ENCODE results near the gene CNR1.

The CNR1 gene

GRCh38 chr6:88164061-88164460, 2.1 kb downstream of the CNR1 start:
- Mint-ChIP-seq H3K27ac (no peak overlapping the region), H3K4me3 (no peak overlapping the region), H3K9me3 (no peaks in the 10 kb centered on the region), H3K4me1 (peaks cover 17% of the 10 kb centered on the region), H3K36me3 (no peaks in the 10 kb centered on the region)
- ATAC-seq = no peak
- DNase-seq (ENCODE audit: low spot score in 2 of 2) = no peak

GRCh38 chr6:88163616-88164015, 2.5 kb downstream of the CNR1 start:
- Mint-ChIP-seq H3K27ac (no peak overlapping the region), H3K36me3 (no peaks in the 10 kb centered on the region), H3K9me3 (no peaks in the 10 kb centered on the region), H3K4me3 (no peak overlapping the region), H3K4me1 (peaks cover 17% of the 10 kb centered on the region)
- ATAC-seq (no peak), DNase-seq (ENCODE audit: low spot score in 2 of 2) (no peak)

GRCh38 chr6:88161940-88162339, 4.2 kb downstream of the CNR1 start:
- Mint-ChIP-seq H3K4me3 (no peak overlapping the region), H3K9me3 (no peaks in the 10 kb centered on the region), H3K4me1 (peaks cover 11% of the 10 kb centered on the region), H3K36me3 (no peaks in the 10 kb centered on the region), H3K27ac (no peak overlapping the region)
- ATAC-seq = no peak
- no peak for DNase-seq (ENCODE audit: low spot score in 2 of 2)

- Mint-ChIP-seq H3K27ac (no peak overlapping the region), H3K36me3 (no peaks in the 10 kb centered on the region), H3K9me3 (no peaks in the 10 kb centered on the region), H3K4me1 (no peaks in the 10 kb centered on the region), H3K4me3 (no peak overlapping the region)
- ATAC-seq (no peak), DNase-seq (ENCODE audit: low spot score in 2 of 2) (no peak)
Observed at GRCh38 chr6:88157106-88157505, 9.0 kb downstream of the CNR1 start.

- no peaks in the 10 kb centered on the region for H3K4me1 Mint-ChIP-seq
- no peaks in the 10 kb centered on the region for H3K36me3 Mint-ChIP-seq
- ATAC-seq (peak; percentile 29), DNase-seq (ENCODE audit: low spot score in 2 of 2) (no peak)
- H3K9me3 Mint-ChIP-seq = no peaks in the 10 kb centered on the region
- H3K4me3 Mint-ChIP-seq = no peak overlapping the region
- H3K27ac Mint-ChIP-seq = no peak overlapping the region
Observed at GRCh38 chr6:88145298-88145963, 20.7 kb downstream of the CNR1 start.

GRCh38 chr6:88144637-88145297, 21.4 kb downstream of the CNR1 start:
- Mint-ChIP-seq H3K9me3 (no peaks in the 10 kb centered on the region), H3K4me3 (no peak overlapping the region), H3K27ac (no peak overlapping the region), H3K4me1 (no peaks in the 10 kb centered on the region), H3K36me3 (no peaks in the 10 kb centered on the region)
- ATAC-seq = no peak
- no peak for DNase-seq (ENCODE audit: low spot score in 2 of 2)

GRCh38 chr6:88143421-88144157, 22.6 kb downstream of the CNR1 start:
- no peak overlapping the region for H3K27ac Mint-ChIP-seq
- ATAC-seq (no peak), DNase-seq (ENCODE audit: low spot score in 2 of 2) (no peak)
- H3K4me3 Mint-ChIP-seq = no peak overlapping the region
- H3K9me3 Mint-ChIP-seq = no peaks in the 10 kb centered on the region
- H3K36me3 Mint-ChIP-seq = no peaks in the 10 kb centered on the region
- H3K4me1 Mint-ChIP-seq = no peaks in the 10 kb centered on the region

- H3K4me3 Mint-ChIP-seq = no peak overlapping the region
- no peak overlapping the region for H3K27ac Mint-ChIP-seq
- no peak for DNase-seq (ENCODE audit: low spot score in 2 of 2)
- no peak for ATAC-seq
- no peaks in the 10 kb centered on the region for H3K36me3 Mint-ChIP-seq
- H3K9me3 Mint-ChIP-seq = no peaks in the 10 kb centered on the region
- no peaks in the 10 kb centered on the region for H3K4me1 Mint-ChIP-seq
Observed at GRCh38 chr6:88142297-88142668, 23.9 kb downstream of the CNR1 start.

GRCh38 chr6:88141561-88142296, 24.4 kb downstream of the CNR1 start:
- Mint-ChIP-seq H3K4me1 (no peaks in the 10 kb centered on the region), H3K27ac (no peak overlapping the region)
- peak; percentile 48 for ATAC-seq

GRCh38 chr6:88137915-88138314, 28.2 kb downstream of the CNR1 start:
- Mint-ChIP-seq H3K4me3 (no peak overlapping the region), H3K27ac (no peak overlapping the region), H3K36me3 (no peaks in the 10 kb centered on the region), H3K4me1 (no peaks in the 10 kb centered on the region), H3K9me3 (no peaks in the 10 kb centered on the region)
- DNase-seq (ENCODE audit: low spot score in 2 of 2) (no peak), ATAC-seq (no peak)

More at GRCh38 chr6:88141561-88142296, 24.4 kb downstream of the CNR1 start:
- no peak overlapping the region for H3K4me3 Mint-ChIP-seq
- no peak for DNase-seq (ENCODE audit: low spot score in 2 of 2)
- H3K36me3 Mint-ChIP-seq = no peaks in the 10 kb centered on the region
- H3K9me3 Mint-ChIP-seq = no peaks in the 10 kb centered on the region

- no peaks in the 10 kb centered on the region for H3K36me3 Mint-ChIP-seq
- H3K4me1 Mint-ChIP-seq = no peaks in the 10 kb centered on the region
- H3K27ac Mint-ChIP-seq = no peak overlapping the region
- DNase-seq (ENCODE audit: low spot score in 2 of 2) (no peak), ATAC-seq (peak; percentile 52)
- no peaks in the 10 kb centered on the region for H3K9me3 Mint-ChIP-seq
- no peak overlapping the region for H3K4me3 Mint-ChIP-seq
Observed at GRCh38 chr6:88135578-88136114, 30.5 kb downstream of the CNR1 start.

GRCh38 chr6:88134575-88134974, 31.6 kb downstream of the CNR1 start:
- Mint-ChIP-seq H3K4me1 (no peaks in the 10 kb centered on the region), H3K27ac (no peak overlapping the region), H3K36me3 (no peaks in the 10 kb centered on the region), H3K9me3 (no peaks in the 10 kb centered on the region), H3K4me3 (no peak overlapping the region)
- ATAC-seq = no peak
- no peak for DNase-seq (ENCODE audit: low spot score in 2 of 2)

- no peak overlapping the region for H3K27ac Mint-ChIP-seq
- H3K4me1 Mint-ChIP-seq = no peaks in the 10 kb centered on the region
- no peaks in the 10 kb centered on the region for H3K9me3 Mint-ChIP-seq
- ATAC-seq (no peak), DNase-seq (ENCODE audit: low spot score in 2 of 2) (no peak)
- H3K4me3 Mint-ChIP-seq = no peak overlapping the region
- no peaks in the 10 kb centered on the region for H3K36me3 Mint-ChIP-seq
Observed at GRCh38 chr6:88133718-88134117, 32.4 kb downstream of the CNR1 start.

- DNase-seq (ENCODE audit: low spot score in 2 of 2) = no peak
- H3K9me3 Mint-ChIP-seq = peaks cover 6% of the 10 kb centered on the region
Observed at GRCh38 chr6:88124925-88125557, 41.1 kb downstream of the CNR1 start.

GRCh38 chr6:88120635-88121034, 45.5 kb downstream of the CNR1 start:
- Mint-ChIP-seq H3K36me3 (no peaks in the 10 kb centered on the region), H3K4me3 (no peak overlapping the region)

More at GRCh38 chr6:88124925-88125557, 41.1 kb downstream of the CNR1 start:
- Mint-ChIP-seq H3K36me3 (no peaks in the 10 kb centered on the region), H3K27ac (no peak overlapping the region), H3K4me1 (no peaks in the 10 kb centered on the region), H3K4me3 (no peak overlapping the region)
- no peak for ATAC-seq

More at GRCh38 chr6:88120635-88121034, 45.5 kb downstream of the CNR1 start:
- no peak for ATAC-seq
- DNase-seq (ENCODE audit: low spot score in 2 of 2) = no peak
- Mint-ChIP-seq H3K9me3 (peaks cover 6% of the 10 kb centered on the region), H3K27ac (no peak overlapping the region), H3K4me1 (no peaks in the 10 kb centered on the region)
